ENCODE measurements around the gene KARS1. TPM values are rescaled to one million over a fixed set of nuclear protein-coding genes. Genes with fewer than 3 reads are reported as not detected.

The KARS1 gene
- total and polyA plus RNA-seq, 11 donors: 93.2 to 154 (median 129) TPM

GRCh38 chr16:75578212-75578611 is 69.3 kb downstream of the KARS1 start:
- Histone ChIP-seq H3K4me3 (no peak overlapping the region), H3K36me3 (peaks cover 0 to 87% (median 75%) of the 10 kb centered on the region in 9 donors), H3K9me3 (no peaks in the 10 kb centered on the region), H3K27me3 (no peaks in the 10 kb centered on the region), H3K27ac (no peak overlapping the region), H3K4me1 (peaks cover 0 to 33% (median 9%) of the 10 kb centered on the region in 12 donors)
- TF ChIP-seq, protein P1, sequence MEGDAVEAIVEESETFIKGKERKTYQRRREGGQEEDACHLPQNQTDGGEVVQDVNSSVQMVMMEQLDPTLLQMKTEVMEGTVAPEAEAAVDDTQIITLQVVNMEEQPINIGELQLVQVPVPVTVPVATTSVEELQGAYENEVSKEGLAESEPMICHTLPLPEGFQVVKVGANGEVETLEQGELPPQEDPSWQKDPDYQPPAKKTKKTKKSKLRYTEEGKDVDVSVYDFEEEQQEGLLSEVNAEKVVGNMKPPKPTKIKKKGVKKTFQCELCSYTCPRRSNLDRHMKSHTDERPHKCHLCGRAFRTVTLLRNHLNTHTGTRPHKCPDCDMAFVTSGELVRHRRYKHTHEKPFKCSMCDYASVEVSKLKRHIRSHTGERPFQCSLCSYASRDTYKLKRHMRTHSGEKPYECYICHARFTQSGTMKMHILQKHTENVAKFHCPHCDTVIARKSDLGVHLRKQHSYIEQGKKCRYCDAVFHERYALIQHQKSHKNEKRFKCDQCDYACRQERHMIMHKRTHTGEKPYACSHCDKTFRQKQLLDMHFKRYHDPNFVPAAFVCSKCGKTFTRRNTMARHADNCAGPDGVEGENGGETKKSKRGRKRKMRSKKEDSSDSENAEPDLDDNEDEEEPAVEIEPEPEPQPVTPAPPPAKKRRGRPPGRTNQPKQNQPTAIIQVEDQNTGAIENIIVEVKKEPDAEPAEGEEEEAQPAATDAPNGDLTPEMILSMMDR (IDR thresholded peaks at IDR 0.05): no peak
- TF ChIP-seq POLR2A (IDR thresholded peaks at IDR 0.05): no peak
- intact Hi-C loops (cut with DNase I): no loop called here
- WGBS, 4 donors: 80 to 88% (median 83%) methylated on average over 7 of the region's 7 CpGs
- DNase-seq (no peak), ATAC-seq (no peak)

Other genes starting within 250 kb of the KARS1 start
- gene CFDP1, start 214.2 kb downstream of the KARS1 start, total RNA-seq: 10 to 100 TPM; 17.7 to 31.2 (median 24.9) TPM
- gene CFDP1, start 214.2 kb downstream of the KARS1 start, polyA plus RNA-seq: 10 to 100 TPM; 36.3 to 60.6 TPM
- gene TMEM170A, start 183.0 kb downstream of the KARS1 start, total RNA-seq: 10 to 100 TPM in 4 of 9 donors, 1 to 10 TPM in 5; 7.7 to 14.6 (median 9.5) TPM
- 1 to 10 TPM; 4.3 to 8.2 TPM for gene TMEM170A, start 183.0 kb downstream of the KARS1 start, polyA plus RNA-seq
- gene CHST6, start 152.2 kb downstream of the KARS1 start, total RNA-seq: 1 to 10 TPM in 3 of 9 donors, under 1 TPM in 6; 0.32 to 1.8 (median 0.88) TPM
- 1 to 10 TPM in 1 of 2 donors, under 1 TPM in 1; 0.46 to 1.1 TPM for gene CHST6, start 152.2 kb downstream of the KARS1 start, polyA plus RNA-seq
- gene CHST5, start 111.6 kb downstream of the KARS1 start, total RNA-seq: under 1 TPM in 6 of 9 donors, not detected in 3; 0.15 to 0.96 (median 0.44) TPM
- gene CHST5, start 111.6 kb downstream of the KARS1 start, polyA plus RNA-seq: under 1 TPM; 0.18 to 0.61 TPM
- 1 to 10 TPM; 4.4 to 9.1 (median 7.1) TPM for gene TMEM231, start 91.4 kb downstream of the KARS1 start, total RNA-seq
- gene TMEM231, start 91.4 kb downstream of the KARS1 start, polyA plus RNA-seq: 1 to 10 TPM; 1.7 to 8.0 TPM
- 100 to 1,000 TPM; 145 to 256 (median 210) TPM for gene GABARAPL2, start 81.3 kb downstream of the KARS1 start, total RNA-seq
- gene GABARAPL2, start 81.3 kb downstream of the KARS1 start, polyA plus RNA-seq: 100 to 1,000 TPM; 141 to 235 TPM
- 10 to 100 TPM; 16.8 to 37.5 (median 24.1) TPM for gene ADAT1, start 24.4 kb downstream of the KARS1 start, total RNA-seq
- gene ADAT1, start 24.4 kb downstream of the KARS1 start, polyA plus RNA-seq: 10 to 100 TPM in 1 of 2 donors, 1 to 10 TPM in 1; 8.0 to 15.3 TPM
- gene TERF2IP, start 108 bp upstream of the KARS1 start, total RNA-seq: 10 to 100 TPM; 57.0 to 76.7 (median 73.1) TPM
- 10 to 100 TPM; 52.0 to 79.2 TPM for gene TERF2IP, start 108 bp upstream of the KARS1 start, polyA plus RNA-seq
- not detected for gene CPHXL2, start 29.3 kb upstream of the KARS1 start, total RNA-seq
- gene CPHXL2, start 29.3 kb upstream of the KARS1 start, polyA plus RNA-seq: not detected
- not detected for gene DUXB, start 53.8 kb upstream of the KARS1 start, total RNA-seq
- gene DUXB, start 53.8 kb upstream of the KARS1 start, polyA plus RNA-seq: not detected
- gene CPHXL, start 78.8 kb upstream of the KARS1 start, total RNA-seq: not detected
- gene CPHXL, start 78.8 kb upstream of the KARS1 start, polyA plus RNA-seq: not detected

Measured in heart left ventricle (tissue), 16 donors.